ENCODE results near the gene CPB1.

Gene CPB1

DNA sequence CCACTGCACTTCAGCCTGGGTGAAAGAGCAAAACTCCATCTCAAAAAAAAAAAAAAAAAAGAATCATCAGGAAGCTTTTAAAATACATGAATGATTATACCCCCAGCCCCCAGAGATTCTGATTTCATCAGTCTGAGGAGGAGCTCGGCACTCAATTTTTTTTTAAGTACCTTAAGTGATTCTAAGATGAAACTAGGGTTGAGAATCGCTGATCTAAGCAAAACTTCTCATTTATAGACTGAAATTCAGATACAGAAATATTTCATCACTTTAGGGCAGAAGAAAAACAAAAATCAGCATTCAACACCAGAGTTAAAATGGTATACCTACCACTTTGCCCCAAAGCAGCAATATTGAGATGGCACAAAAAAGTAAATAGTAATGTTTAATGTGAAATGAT, 62.2 kb downstream of the CPB1 start:
- no peak for DNase-seq

DNA sequence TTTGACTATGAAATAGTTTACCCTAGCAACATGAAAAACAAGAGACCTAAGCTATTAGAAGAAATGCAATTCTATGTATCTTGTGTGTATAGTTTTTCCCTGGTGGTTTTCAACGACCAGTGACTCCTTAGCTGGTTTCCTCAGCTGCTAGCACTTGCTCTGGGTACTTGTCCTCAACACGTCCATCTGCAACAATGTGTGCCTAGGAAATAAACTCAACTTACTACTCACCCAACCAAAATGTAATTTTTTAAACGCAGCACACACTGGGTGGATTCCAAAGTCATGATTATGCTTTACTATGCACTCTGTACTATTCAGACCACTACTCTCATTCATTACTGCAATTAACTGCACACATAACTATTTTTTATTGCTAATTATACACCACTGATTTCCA, 68.5 kb downstream of the CPB1 start:
- no peak for DNase-seq

DNA sequence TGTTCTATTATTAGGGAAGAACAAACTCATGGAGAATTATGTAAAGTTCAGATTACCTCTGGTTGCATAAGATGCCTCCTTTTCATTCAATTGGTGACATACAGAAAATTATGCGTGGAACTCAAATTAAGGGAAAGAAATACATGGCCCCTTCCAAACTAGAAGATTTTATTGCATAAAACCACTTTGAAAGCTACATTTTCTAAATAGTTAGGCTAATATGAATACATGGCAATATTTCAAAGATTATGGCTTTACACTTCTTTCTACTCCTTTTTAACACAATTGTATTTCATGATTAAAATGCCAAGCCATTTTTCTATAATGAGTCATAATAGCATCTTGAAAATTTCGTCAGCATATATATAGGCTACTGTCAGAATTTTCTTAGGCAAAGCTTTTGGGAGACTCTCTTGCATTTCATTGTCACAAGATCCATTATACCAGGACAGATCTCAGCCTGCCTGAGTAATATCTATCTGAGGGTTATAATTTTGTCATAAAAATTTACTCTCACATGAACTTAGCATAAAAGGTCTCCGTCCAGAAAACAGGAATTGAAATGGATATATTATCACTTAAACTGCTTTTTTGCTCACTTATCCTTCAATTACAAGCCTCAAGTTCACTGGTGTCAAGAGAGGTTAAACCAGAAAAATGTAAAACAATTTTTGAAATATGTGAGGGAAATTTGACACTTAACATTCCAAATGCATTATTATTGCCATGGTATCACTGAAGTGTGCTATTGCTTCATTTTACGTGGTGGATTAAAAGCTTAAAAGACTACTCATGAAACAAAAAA, 74.6 kb downstream of the CPB1 start:
- no peak for DNase-seq

DNA sequence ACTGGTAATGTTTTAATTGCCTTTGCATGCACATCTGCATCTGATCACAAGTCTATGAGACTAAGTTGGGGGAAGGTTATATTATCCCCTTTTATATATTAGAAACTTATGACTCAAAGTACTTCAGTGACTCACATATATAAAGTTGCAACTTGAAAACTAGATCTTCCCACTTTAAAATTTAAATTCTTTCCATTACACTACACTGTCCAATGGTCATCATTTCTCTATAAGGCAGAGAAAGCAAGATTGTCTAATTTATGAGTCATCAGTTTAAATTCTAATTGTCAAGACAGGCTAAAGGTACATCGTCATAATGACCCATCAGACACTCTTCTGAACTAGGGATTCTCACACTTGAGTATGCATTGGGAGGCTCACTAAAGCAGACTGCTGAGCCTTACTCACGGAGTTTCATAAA, 75.4 kb downstream of the CPB1 start:
- DNase-seq = no peak

DNA sequence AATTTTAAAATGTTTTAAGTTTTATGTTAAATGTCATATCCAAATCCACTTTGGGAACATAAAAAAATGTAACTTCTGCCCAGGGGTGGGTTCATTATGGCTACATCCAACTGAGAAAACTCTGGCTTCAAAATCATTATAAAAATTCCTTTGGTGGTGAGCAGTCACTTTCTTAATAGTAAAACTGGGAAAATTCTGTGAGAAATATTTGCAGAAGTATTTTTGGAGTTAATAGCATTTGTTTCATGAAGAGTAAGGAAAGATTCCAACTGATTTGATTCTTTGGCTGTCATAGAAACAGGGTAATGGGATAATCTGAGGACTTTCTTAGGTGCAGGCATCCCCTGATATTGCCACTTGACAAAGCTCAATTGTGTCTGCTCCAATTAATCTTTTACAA, 76.3 kb downstream of the CPB1 start:
- no peak for DNase-seq

DNA sequence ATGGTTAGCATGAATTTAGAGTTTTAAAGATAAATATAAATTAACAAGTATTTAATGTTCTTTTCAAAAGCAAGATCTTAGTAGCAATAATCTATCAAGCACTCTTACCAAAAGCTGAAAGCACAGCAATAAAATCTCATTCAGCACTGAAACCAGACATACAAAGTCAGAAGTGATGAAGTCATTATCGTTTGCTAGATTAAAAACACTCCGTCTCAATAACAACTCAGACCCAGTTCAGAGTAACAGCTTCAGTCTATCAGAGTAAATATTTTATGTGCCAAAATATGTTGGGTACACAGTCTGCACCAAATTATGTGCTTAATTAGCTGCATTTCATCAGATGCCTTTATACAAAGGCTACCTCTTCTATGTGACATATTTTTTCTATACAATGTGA, 79.1 kb downstream of the CPB1 start:
- no peak for DNase-seq
